ENCODE measurements around the gene TIPARP.

TIPARP gene

DNA sequence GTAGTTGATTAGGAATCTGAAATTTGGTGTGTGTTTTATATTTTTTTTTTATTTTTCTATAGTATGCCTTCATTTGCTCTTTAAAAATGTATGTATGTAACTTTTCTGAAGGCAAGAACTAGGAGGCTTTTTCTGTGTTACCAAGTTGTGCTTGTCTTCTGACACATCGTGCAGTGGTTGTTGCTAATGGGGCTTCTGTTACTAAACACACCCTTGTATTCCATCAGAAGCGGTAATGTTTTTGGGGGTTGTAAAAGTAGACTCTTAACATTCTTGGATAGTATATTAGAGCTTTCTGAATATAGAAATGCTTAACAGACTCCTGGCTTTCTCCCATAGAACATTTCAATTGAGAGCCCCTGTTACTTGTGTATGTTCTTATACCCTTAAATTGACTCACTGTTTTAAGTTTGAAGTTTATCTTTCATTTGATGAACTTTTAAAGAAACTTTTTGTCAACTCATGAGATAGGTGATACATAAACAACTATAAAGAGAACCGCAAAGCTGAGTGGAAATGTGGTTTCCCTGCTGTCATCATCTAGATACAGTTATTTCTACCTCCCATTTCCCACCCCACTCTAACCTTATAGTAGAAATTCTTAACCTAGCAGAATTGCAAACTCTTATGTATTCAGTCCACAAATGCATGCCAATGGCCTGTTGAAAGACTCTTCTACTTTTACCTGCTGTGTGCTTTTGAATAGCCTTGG is 2.5 kb downstream of the TIPARP start:
- DNase-seq (ENCODE audit: low read depth), result no peak

DNA sequence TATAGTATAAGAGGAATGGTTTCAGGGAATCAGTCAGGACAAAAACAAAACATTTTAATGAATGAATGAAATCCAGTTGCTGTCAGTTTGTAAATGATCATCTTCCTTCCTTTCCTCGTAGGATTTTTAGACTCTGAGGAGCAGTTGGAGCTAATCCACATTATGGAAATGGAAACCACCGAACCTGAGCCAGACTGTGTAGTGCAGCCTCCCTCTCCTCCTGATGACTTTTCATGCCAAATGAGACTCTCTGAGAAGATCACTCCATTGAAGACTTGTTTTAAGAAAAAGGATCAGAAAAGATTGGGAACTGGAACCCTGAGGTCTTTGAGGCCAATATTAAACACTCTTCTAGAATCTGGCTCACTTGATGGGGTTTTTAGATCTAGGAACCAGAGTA is 3.1 kb downstream of the TIPARP start:
- DNase-seq (ENCODE audit: low read depth), result no peak

DNA sequence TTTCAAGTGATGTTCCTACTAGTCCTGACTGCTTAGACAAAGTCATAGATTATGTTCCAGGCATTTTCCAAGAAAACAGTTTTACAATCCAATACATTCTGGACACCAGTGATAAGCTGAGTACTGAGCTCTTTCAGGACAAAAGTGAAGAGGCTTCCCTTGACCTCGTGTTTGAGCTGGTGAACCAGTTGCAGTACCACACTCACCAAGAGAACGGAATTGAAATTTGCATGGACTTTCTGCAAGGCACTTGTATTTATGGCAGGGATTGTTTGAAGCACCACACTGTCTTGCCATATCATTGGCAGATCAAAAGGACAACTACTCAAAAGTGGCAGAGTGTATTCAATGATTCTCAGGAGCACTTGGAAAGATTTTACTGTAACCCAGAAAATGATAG is 3.8 kb downstream of the TIPARP start:
- DNase-seq (ENCODE audit: low read depth), result no peak

DNA sequence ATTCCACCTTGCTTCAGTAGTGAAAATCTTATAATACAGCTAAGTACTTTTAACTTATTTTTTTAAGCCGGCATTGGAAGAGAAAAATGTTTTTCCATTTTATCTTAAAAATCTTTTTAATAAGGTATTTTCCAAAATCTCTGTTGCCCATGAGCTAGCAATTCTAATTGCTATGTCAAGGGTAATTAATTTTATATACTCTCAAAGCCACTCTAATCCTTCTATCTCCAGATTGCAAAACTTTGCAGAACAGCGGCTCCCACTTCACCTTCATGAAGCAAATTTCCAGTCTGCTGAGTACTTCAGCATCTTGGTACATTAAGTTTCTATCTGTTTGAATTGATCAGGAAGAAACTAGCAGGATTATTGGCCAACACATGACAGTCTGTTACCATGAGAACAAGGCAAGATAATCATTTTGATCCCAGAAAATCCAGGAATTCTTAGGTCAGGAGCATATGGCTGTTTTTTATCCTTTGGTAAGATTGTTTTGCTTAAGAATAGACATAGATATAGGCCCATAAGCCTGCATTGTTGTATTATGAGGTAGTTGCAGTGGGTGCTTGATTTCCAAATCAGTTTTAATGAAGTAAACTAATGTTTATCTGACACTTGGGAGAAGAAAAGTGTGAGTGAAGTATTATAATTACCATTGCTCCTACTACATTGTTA is 6.0 kb downstream of the TIPARP start:
- no peak for DNase-seq (ENCODE audit: low read depth)

DNA sequence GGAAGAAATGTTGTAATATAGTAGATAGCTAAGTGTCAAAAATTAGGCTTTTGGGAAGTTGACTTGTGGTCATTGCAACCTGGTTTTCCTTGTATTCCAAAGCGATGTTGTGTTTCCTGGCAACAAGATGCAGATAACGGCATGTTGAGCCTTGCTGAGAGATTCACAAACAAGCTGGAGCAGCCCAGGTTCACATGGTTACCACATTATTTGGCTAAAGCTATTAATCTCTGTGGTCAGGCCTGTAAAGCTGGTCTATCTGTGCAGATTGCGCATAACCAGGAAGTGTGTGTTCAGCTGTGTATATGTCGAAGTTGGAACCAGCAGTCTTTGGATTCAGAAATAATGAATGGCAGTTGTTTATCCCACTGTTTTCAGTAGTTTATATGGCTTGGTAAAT is 6.6 kb downstream of the TIPARP start:
- peak; percentile 99 for DNase-seq (ENCODE audit: low read depth)

DNA sequence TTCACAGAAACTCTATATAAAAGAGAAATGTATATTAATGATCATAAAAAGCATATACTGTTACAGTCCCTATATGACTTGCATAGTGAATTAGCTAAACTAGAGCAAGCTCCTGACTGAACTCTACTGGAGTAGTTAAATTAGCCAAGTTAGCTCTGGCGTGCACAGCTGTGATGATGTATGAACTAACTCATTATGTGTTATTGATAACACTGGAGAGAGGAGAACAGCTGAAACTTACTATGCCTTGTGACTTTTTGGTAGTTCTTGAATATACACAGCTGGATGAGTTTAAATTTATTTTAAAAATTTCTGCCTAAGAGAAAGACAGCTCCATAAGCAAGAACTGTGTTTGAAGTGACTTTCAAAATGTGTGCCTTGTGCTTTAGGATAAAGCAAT is 8.1 kb downstream of the TIPARP start:
- no peak for DNase-seq (ENCODE audit: low read depth)

DNA sequence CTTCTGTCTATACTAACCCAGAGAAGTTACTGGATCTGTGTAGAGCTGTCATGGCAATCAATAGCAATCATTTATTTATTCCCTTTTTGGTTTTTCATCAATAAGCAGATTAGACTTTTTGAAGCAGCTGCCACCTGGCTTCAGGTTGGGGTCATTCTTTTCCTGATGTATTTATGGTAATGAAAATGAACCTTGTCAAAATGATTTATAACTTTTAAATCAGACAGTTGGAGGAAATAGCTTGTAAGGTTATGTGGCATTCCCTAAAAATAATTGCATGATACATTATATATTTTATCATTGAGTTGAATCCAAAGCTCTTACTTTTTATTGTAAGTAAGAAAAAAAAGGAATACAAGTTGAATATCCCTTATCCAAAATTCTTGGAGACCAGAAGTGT is 8.6 kb downstream of the TIPARP start:
- no peak for DNase-seq (ENCODE audit: low read depth)

DNA sequence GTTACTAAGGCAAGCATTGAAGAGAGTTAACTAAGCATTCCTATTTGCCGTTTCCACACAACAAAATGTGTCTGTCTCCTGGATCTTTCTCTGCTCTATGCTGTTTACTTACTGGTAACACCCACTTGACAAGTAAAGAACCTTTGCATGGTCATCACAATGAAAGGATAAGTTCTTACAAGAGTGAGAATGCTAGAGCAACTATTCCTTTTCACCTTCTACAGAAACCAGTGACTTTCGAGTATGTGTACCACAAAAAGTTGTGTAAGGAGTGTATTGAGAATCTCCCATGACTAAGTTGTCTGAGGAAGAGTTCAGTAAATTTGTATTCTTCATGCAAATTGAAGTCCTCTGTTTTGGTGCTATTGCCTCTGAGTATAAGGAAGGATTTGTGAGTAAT is 10.8 kb downstream of the TIPARP start:
- DNase-seq (ENCODE audit: low read depth), result peak; percentile 68

DNA sequence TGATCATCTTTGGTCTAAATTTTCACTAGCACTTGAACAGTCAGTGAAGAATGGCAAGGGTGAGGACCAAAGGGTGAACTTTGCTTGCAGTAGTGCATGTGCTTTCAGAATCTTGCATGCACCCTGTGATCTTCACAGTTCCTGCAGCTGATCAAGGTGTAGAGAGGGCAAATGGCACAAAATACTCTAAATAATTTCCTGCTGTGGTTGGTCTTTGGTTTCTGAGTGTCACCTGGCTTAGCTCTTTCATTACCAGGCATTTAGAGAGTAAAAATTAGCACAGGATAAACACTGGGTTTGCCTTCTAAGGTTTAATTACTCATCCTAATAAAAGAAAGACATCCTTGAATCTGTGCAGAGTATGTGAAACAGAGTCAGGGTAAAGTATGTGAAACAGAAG is 11.4 kb downstream of the TIPARP start:
- no peak for DNase-seq (ENCODE audit: low read depth)

DNA sequence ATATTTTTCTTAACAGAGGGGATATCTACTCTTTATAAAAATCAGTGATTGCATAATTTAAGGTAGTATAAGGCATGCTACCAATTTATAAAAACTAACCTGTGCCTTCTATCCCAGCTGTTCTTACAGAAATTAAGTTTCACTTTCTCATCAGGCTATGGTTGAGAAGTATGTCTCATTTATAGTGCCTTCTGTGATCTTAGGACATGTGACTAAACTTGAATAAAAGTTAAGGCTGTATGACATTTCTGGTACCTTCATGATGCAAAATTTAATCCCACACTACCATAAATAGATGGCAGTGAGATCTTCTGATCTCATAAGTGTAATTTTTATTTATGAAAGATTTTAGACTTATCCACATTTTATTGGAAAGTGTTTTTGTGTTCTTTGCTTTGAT is 12.6 kb downstream of the TIPARP start:
- DNase-seq (ENCODE audit: low read depth), result peak; percentile 27

DNA sequence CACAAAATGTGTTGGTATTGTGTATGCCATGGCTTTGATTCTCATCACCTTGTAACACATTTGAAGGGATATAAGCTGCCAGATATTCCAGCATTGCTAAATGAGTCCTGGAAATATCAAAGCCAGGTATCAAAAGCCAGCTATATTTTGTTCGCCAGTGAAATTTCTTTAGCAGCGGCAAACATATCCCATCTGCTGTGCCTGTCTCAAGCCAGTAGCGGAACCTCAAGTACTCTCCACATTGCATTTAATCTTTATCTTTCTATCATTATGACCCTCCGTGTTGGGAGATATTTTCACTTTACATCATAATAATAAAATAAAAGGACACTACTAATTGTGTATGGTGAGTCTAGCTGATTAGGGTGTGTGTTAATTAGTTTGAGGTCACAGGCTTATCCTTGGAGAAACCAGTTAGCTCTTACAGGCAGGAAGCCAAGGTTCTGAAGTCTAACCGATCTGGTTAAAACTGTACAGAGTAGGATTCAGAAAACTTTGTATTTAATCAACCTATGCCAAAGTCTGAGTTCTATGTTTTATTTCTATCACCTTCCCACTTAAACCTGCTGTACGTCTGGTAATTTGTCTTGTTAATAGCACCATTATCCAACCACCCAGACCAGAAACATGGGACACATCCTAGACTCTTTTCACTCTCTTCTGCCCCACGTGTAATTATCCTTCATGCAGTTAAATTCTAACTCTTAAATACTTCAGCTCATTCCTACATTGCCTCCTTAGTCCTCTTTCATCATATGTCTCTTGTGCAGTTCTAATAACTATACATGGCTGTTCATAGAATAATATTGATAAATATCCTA is 14.5 kb downstream of the TIPARP start:
- DNase-seq (ENCODE audit: low read depth), result no peak

DNA sequence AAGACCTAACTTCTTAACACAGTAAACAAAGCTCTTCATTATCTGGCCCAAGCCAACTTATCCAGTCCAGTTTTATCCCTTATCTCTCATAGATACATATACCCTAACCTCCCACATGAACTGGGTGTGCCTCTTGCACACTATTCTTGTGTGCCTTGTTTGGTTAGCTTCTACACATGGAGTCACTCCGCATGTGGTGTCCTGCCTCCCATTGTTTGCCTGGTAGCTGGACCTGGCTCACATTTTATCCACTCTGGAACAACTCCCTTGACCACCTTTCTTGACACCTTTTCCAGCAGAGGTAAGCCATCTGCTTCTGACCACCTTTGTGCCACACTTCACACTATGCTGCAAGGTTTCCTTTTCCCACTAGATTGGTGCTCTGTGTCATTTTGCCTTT is 15.2 kb downstream of the TIPARP start:
- no peak for DNase-seq (ENCODE audit: low read depth)

DNA sequence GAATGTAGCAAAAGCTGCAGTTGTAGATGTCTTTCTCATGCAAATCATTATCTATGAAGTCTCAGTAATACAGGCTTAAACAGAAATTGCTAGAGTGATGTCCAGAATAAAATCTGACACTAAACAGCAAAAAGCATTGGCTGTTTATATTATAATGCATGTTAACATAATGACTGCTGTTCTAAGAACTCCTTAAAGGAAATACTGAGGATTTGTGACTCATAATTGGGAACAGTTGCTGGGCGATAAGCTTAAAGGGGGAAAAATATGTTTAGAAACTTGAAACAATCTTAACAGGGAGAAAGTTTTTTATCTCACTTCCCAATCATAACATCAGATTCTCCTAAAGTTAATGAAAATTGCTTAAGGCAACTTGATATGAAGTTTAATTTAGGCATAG is 17.5 kb downstream of the TIPARP start:
- peak; percentile 76 for DNase-seq (ENCODE audit: low read depth)

DNA sequence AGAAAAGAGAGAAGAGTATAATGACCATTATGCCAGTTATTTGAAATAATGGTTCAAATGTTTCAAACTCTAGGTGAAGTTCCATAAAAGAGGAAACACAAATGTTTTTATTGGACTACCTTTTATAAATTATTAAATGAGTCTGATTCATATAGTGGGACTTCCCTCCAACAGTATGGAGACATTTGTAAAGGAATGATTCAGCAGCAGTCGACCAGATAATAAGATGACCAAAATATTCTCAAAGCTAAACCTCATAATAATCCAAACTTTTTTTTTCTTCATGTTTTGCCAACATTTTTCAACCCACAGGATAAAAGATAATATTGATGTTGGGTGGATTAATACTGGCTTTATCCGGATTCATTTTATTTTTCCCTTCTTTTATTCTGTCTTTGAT is 18.8 kb downstream of the TIPARP start:
- peak; percentile 76 for DNase-seq (ENCODE audit: low read depth)

DNA sequence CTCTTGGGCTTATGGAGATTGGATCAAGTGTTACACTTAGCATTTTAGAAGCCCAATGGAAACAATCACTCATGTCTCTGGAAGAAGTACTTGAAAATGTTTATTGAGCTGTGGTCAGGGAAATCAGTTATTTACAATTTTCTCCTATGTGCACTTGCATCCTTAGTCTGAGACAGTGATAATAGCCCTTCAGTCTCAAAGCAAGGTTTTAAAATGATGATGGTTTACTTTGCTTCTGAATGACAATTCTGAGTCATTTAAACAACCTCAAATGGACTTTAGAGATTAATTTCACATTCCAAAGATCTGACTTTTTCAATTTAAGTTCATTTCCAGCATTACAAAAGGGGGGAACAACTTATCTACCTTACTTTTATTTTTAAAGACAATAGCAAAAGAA is 20.1 kb downstream of the TIPARP start:
- DNase-seq (ENCODE audit: low read depth), result peak; percentile 74

DNA sequence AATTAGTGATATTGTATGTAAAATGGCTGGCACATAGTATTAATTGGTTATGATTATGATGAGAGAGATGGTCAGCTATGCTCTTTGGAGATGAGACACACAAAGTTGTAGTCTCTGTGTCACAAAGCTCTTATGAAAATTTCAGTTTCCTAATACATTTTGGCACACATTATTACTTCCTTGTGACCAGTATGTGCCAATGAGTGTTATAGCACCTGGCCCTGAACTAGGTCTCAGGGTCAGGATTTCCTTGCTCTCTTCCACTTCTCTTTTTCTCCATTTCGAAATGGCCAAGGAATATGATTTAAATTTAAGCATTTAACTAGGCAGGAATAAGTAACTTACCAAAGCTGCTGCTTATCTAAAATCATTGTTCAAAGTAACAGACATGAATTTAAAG is 28.0 kb downstream of the TIPARP start:
- DNase-seq (ENCODE audit: low read depth), result no peak

DNA sequence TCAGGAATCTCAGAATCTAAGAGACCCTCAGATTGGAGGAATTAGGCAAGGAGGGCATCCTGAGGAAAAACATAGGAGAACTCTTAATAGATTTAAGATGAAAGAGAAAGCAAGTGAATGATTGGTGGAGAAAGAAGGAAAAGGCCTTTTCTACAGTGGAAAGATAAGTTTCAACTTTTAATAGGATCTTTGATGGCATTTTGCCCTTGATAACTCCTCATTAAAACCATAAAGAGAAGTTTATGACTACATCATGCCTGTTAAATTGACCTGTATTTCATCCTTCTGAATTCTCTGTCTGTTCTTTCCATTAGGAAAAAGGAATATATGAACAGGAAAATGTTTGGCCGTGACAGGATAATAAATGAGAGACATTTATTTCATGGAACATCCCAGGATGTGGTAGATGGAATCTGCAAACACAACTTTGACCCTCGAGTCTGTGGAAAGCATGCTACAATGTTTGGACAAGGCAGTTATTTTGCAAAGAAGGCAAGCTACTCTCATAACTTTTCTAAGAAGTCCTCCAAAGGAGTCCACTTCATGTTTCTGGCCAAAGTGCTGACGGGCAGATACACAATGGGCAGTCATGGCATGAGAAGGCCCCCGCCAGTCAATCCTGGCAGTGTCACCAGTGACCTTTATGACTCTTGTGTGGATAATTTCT is 30.1 kb downstream of the TIPARP start:
- no peak for DNase-seq (ENCODE audit: low read depth)

DNA sequence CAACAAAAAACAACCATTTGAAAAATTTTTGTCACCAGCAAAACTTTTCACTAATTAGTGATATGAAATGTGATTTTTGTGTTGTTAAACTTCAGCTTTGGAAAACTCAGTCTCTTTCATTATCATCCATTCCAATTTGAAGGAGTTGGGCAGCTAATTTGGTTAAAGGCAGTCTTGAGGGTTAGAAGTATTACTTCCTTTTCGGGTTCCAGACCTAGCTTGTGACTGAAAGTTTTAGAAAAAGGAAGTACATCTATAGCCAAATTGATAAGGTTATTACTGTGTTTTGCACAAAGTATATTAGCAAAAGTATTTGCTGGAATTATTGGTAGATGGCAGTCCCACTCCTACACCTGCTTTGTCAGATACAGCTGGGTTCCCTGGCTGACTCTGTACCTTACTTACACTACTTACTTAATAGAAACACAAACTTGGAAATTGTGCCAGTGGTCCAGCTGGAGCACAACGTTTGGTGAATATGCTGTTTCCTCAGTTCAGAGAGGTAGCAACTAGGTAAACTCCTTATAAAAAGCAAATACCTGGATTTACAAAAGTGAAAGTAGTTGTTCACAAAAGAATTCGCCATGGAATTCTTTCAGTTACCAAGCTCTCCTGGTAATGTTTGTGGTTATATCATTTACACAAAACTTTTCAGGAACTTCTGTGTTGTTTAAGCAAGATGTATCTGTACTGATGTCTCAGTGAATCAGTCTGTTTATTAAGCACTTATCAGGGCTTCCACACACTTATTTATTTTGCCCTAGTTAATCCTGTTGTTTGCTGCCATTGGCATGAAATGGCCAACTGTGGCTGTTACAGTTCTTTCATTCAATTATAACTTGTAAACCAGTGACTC is 31.6 kb downstream of the TIPARP start:
- DNase-seq (ENCODE audit: low read depth), result peak; percentile 50

DNA sequence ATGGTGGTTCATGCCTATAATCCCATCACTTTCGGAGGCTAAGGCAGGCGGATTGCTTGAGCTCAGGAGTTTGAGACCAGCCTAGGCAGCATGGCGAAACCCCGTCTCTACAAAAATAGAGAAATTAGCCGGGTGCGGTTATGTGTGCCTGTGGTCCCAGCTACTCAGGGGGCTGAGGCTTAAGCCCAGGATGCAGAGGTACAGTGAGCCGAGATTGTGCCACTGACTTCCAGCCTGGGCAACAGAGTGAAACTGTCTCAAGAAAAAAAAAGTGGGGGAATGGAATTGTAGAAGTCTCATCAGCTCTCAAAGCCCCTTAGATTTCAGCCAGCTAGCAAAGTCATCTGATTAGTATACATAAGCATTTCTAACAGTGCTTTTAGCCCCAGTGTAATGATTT is 33.2 kb downstream of the TIPARP start:
- DNase-seq (ENCODE audit: low read depth), result no peak

DNA sequence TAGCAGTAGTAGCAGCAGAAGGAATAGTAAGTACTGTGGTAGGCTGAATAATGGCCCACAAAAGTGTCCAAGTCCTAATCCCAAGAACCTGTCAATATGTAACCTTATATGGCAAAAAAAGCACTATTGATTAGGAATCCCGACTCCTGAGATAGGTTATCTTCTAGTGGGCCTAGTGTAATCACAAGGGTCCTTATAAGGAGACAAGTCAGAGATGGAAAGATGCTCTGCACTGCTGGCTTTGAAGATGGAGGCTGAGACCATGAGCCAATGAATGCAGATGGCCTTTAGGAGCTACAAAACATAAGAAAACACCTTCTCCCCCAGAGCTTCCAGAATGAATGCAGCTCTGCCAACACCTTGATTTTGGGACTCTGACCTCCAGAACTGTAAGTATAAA is 36.0 kb downstream of the TIPARP start:
- no peak for DNase-seq (ENCODE audit: low read depth)

DNA sequence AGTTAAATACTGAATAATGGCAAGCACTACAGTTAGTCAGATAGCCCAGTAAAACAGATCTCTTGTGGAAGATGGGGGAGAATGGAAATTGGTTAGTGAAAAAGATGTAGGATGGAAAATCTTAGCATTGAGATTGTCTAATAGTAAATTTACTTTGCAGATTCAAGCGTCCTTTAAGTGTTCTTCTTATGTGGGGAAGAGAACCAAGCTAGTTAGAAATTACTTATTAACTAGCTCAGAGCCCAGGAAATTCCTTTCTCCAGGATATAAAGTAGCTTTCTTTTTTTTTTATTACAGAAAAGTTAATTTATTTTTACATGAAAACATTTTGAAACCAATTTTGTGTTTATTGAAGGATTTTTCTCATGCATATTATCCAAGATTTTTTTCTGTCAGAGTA is 36.7 kb downstream of the TIPARP start:
- DNase-seq (ENCODE audit: low read depth), result no peak

DNA sequence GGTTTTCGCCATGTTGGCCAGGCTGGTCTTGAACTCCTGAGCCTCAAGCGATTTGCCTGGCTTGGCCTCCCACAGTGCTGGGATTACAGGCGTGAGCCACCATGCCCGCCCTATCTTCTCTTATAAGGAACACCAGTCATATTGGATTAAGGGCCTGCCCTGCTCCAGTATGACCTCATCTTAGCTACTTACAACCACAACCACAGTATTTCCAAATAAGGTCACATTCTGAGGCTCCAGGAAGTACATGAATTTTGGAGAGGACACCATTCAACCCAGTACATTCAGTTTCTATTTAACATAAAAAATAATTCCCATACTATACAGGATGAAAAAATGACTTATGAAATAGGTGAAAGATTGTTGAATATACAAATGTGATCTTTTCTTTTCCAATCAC is 37.6 kb downstream of the TIPARP start:
- peak; percentile 44 for DNase-seq (ENCODE audit: low read depth)
